OCI-LY3 (cell line): ENCODE measurements around the gene DDX11.
"Not testable (repeated sequence)": the region's sequence is repeated elsewhere in the genome, so short reads cannot be mapped to it uniquely, and the experiment has no call there.

Experiments
- CTCF ChIP-seq: fragments of 200-600, 300-600 bp; sonication (generic); IDR thresholded peaks from 2 replicates; pipeline ENCODE4 v1.5.1; 2014; ENCODE audit warnings: antibody characterized with exemption, low read length, low read depth
- EZH2phosphoT487 ChIP-seq: fragments of 200-600 bp; shearing (Covaris generic); IDR thresholded peaks from 2 replicates; pipeline ENCODE4 v1.6.1; 2018; ENCODE audit warnings: antibody characterized with exemption, mixed run types, low read depth

- not testable (repeated sequence) for TF ChIP-seq CTCF, EZH2phosphoT487
Measured at GRCh38 chr12:31070971-31071740, 2.5 kb upstream of the DDX11 start.
